SK-N-DZ (cell line): ENCODE results near the gene LEMD3.
"Not testable (repeated sequence)": the region's sequence is repeated elsewhere in the genome, so short reads cannot be mapped to it uniquely, and the experiment has no call there.

ENCODE experiments used
- DNase-seq: peaks from one replicate; pipeline ENCODE4 v3.0.0-alpha.2; 2015; ENCODE audit warnings: low spot score

The LEMD3 gene

GRCh38 chr12:65278576-65279368 is 109.4 kb downstream of the LEMD3 start, which contains the start of gene MSRB3:
Gene MSRB3 (plus strand): TSS chr12:65278683. CDS start chr12:65308580, 29,897 bp downstream.
- peak; percentile 13 for DNase-seq

- DNase-seq, result no peak
Observed at GRCh38 chr12:65279369-65280112, 110.2 kb downstream of the LEMD3 start.

GRCh38 chr12:65280306-65280705 is 110.9 kb downstream of the LEMD3 start:
- DNase-seq, result no peak

- no peak for DNase-seq
Observed at GRCh38 chr12:65282840-65283239, 113.5 kb downstream of the LEMD3 start.

GRCh38 chr12:65285532-65285931 is 116.1 kb downstream of the LEMD3 start:
- not testable (repeated sequence) for DNase-seq

GRCh38 chr12:65287426-65287825 is 118.0 kb downstream of the LEMD3 start:
- no peak for DNase-seq

GRCh38 chr12:65292241-65292640 is 122.9 kb downstream of the LEMD3 start:
- no peak for DNase-seq

- DNase-seq, result no peak
Observed at GRCh38 chr12:65293735-65294134, 124.4 kb downstream of the LEMD3 start.

- no peak for DNase-seq
Observed at GRCh38 chr12:65294641-65295262, 125.4 kb downstream of the LEMD3 start.

GRCh38 chr12:65296508-65297265 is 127.3 kb downstream of the LEMD3 start:
- no peak for DNase-seq
